ENCODE data around the gene CLCN6. TPM values are rescaled to one million over a fixed set of nuclear protein-coding genes. Genes with fewer than 3 reads are reported as not detected.

CLCN6 gene
- total and polyA plus RNA-seq, 2 of the 8 experiments (the other 6 are each of a cell fraction or from before 2014, with no cell fraction given): 15.7 to 26.0 TPM

- Histone ChIP-seq H2BK120ac (replicated peaks; ENCODE audit: low read depth, low read length) (no peak overlapping the region), H4K8ac (ENCODE audit: extremely low read depth, insufficient read depth, low read length) (no peak overlapping the region), H3K9ac (replicated peaks in 1 of 4; ENCODE audit: extremely low read depth in 1 of 4, low read depth in 3 of 4, low read length in 3 of 4) (no peak overlapping the region), H3K36me3 (ENCODE audit: control insufficient read depth in 2 of 4, insufficient read depth in 4 of 4, low read length in 3 of 4) (peaks cover 8 to 21% (median 10%) of the 10 kb centered on the region in 4 experiments; a peak in 5 of 8 replicates), H4K20me1 (replicated peaks in 1 of 2; ENCODE audit: control insufficient read depth in 1 of 2, insufficient read depth in 2 of 2, low read length in 2 of 2) (peaks cover 0 to 5% of the 10 kb centered on the region in 2 experiments), H2BK12ac (ENCODE audit: low read depth, low read length) (no peak overlapping the region), H4K91ac (replicated peaks; ENCODE audit: insufficient read length, low read length) (no peak overlapping the region), H3K4me2 (ENCODE audit: insufficient read depth in 1 of 2, low read depth in 2 of 2, low read length in 2 of 2) (no peak overlapping the region), H3K23me2 (ENCODE audit: low read depth, low read length) (no peaks in the 10 kb centered on the region), H3K4ac (replicated peaks; ENCODE audit: insufficient read length, low read depth, low read length) (no peak overlapping the region), H3K27me3 (replicated peaks in 1 of 4; ENCODE audit: control insufficient read depth in 3 of 4, extremely low read depth in 1 of 4, insufficient read depth in 3 of 4, low read length in 3 of 4) (no peaks in the 10 kb centered on the region), H4K5ac (ENCODE audit: insufficient read length, low read depth, low read length) (no peak overlapping the region), H2AK5ac (ENCODE audit: low read depth, low read length) (no peak overlapping the region), H3K56ac (replicated peaks; ENCODE audit: insufficient read length, low read depth, low read length) (no peak overlapping the region), H2BK15ac (ENCODE audit: low read length) (no peak overlapping the region), H3K27ac (ENCODE audit: low read depth, low read length) (no peak overlapping the region), H3K14ac (ENCODE audit: insufficient read length) (no peak overlapping the region), H3K4me3 (ENCODE audit: extremely low read depth in 1 of 4, insufficient read depth in 2 of 4, low read depth in 3 of 4, low read length in 4 of 4) (no peak overlapping the region), H3K79me1 (ENCODE audit: low read depth, low read length) (no peaks in the 10 kb centered on the region; the same call in 1 of the 2 replicates), H3K79me2 (ENCODE audit: control insufficient read depth in 1 of 2, insufficient read depth in 2 of 2, low read length in 2 of 2) (no peaks in the 10 kb centered on the region), H2BK5ac (ENCODE audit: low read depth, low read length) (no peak overlapping the region; the same call in 1 of the 2 replicates), H3K9me3 (ENCODE audit: insufficient read depth in 2 of 2, low read depth in 1 of 2, low read length in 1 of 2) (no peaks in the 10 kb centered on the region), H3K18ac (ENCODE audit: extremely low read depth, low read length) (no peak overlapping the region), H3K4me1 (replicated peaks in 1 of 4; ENCODE audit: control insufficient read depth in 3 of 4, insufficient read depth in 4 of 4, low read length in 3 of 4) (peaks cover 7 to 18% (median 15%) of the 10 kb centered on the region in 4 experiments), H2BK20ac (ENCODE audit: low read length) (no peak overlapping the region), H2AFZ (ENCODE audit: low read length) (no peak overlapping the region), H3K23ac (ENCODE audit: insufficient read length) (no peak overlapping the region)
- DNase-seq (ENCODE audit: low read depth in 1 of 2, low spot score in 2 of 2) (no peak), FAIRE-seq (no peak)
- 94% methylated on average over 19 of the region's 19 CpGs; no CpG with 5 or more reads in 1 of the 2 experiments for WGBS, 2 experiments (ENCODE audit: extremely low coverage in 1 of 2, insufficient coverage in 1 of 2, insufficient read length in 1 of 2, insufficient replicate concordance in 2 of 2, low coverage in 1 of 2, low lambda C conversion rate in 2 of 2, missing lambda C conversion rate in 1 of 2)
- POLR2A ChIA-PET (ENCODE audit: partially characterized antibody): interaction anchor here (0.9 to 1.7 kb wide), 5 partner anchors 12 to 124 kb away, joined by 3 to 6 read pairs (median 5); partner anchors contain the start of genes CLCN6 and MTHFR
- CTCF ChIA-PET (ENCODE audit: partially characterized antibody): interaction anchor here (0.9 kb wide), 1 partner anchor 58 kb away, joined by 3 read pairs; no protein-coding TSS in a partner anchor
Observed at GRCh38 chr1:11790880-11791715, 14.9 kb upstream of the CLCN6 start.
